Mesenchymal stem cell (in vitro differentiated cells and primary cell): ENCODE results near the gene HMG20A.

ENCODE experiments used
- DNase-seq: peaks from one replicate; pipeline ENCODE4 v3.0.0-alpha.2; 2013
- H2AFZ ChIP-seq: one replicate; pipeline ENCODE4 v1.6.1; 2013; ENCODE audit warnings: low read depth, mild to moderate bottlenecking, control low read depth, inconsistent platforms, low read length, moderate library complexity
- H2AK5ac ChIP-seq: 2 replicates; pipeline ENCODE4 v1.6.1; 2013; ENCODE audit warnings: low read length, moderate library complexity, mild to moderate bottlenecking, inconsistent platforms; ENCODE audit not compliant: severe bottlenecking
- H2BK120ac ChIP-seq: one replicate; pipeline ENCODE4 v1.6.1; 2013; ENCODE audit warnings: low read depth, mild to moderate bottlenecking, inconsistent platforms, low read length, moderate library complexity
- H2BK12ac ChIP-seq, 2 experiments: one replicate each; pipeline ENCODE4 v1.6.1; 2013; ENCODE audit warnings: inconsistent platforms in 2 of 2, low read length in 2 of 2, mild to moderate bottlenecking in 2 of 2, moderate library complexity in 2 of 2, control low read depth in 1 of 2
- H2BK15ac ChIP-seq: one replicate; pipeline ENCODE4 v1.6.1; 2013; ENCODE audit warnings: mild to moderate bottlenecking, low read depth, inconsistent platforms; ENCODE audit not compliant: poor library complexity, severe bottlenecking
- H2BK5ac ChIP-seq: 2 replicates; pipeline ENCODE4 v1.6.1; 2013; ENCODE audit warnings: low read depth, mild to moderate bottlenecking, low read length, control low read depth, inconsistent platforms; ENCODE audit not compliant: poor library complexity, severe bottlenecking
- H3K14ac ChIP-seq, 2 experiments: one replicate each; pipeline ENCODE4 v1.6.1; 2013; ENCODE audit warnings: inconsistent platforms in 2 of 2, low read length in 2 of 2, control low read depth in 1 of 2, mild to moderate bottlenecking in 1 of 2, moderate library complexity in 1 of 2
- H3K18ac ChIP-seq, 2 experiments: one replicate each; pipeline ENCODE4 v1.6.1; 2013; ENCODE audit warnings: inconsistent platforms in 2 of 2, low read length in 2 of 2, control low read depth in 1 of 2, low read depth in 1 of 2, mild to moderate bottlenecking in 1 of 2
- H3K23ac ChIP-seq, 2 experiments: one replicate each; pipeline ENCODE4 v1.6.1; 2013; ENCODE audit warnings: inconsistent platforms in 2 of 2, low read length in 2 of 2, mild to moderate bottlenecking in 2 of 2, moderate library complexity in 2 of 2, control low read depth in 1 of 2
- H3K27ac ChIP-seq: 2 replicates; pipeline ENCODE4 v1.5.1; 2013; ENCODE audit warnings: mild to moderate bottlenecking, moderate library complexity, low read length, control low read depth, inconsistent platforms; ENCODE audit not compliant: poor library complexity, severe bottlenecking
- H3K27me3 ChIP-seq, 2 experiments: 2 replicates each; pipeline versions ENCODE4 v1.6.1 to v1.7.0; 2013; ENCODE audit warnings: low read length in 2 of 2, mild to moderate bottlenecking in 2 of 2, moderate library complexity in 2 of 2, control low read depth in 1 of 2, inconsistent platforms in 1 of 2; ENCODE audit not compliant: control insufficient read depth in 1 of 2, insufficient read depth in 1 of 2
- H3K36me3 ChIP-seq, 2 experiments: 2 replicates each; pipeline versions ENCODE4 v1.6.1 to v1.7.0; 2013; ENCODE audit warnings: low read length in 2 of 2, control low read depth in 1 of 2, inconsistent platforms in 1 of 2, low read depth in 1 of 2, mild to moderate bottlenecking in 1 of 2; ENCODE audit not compliant: insufficient read depth in 2 of 2, control insufficient read depth in 1 of 2
- H3K4ac ChIP-seq, 2 experiments: one replicate each; pipeline ENCODE4 v1.6.1; 2013; ENCODE audit warnings: inconsistent platforms in 2 of 2, low read length in 2 of 2, mild to moderate bottlenecking in 2 of 2, moderate library complexity in 2 of 2, control low read depth in 1 of 2, low read depth in 1 of 2
- H3K4me1 ChIP-seq: 2 replicates; pipeline ENCODE4 v1.6.1; 2013; ENCODE audit warnings: low read depth, low read length, control low read depth; ENCODE audit not compliant: control insufficient read depth, insufficient read depth
- H3K4me2 ChIP-seq: 2 replicates; pipeline ENCODE4 v1.6.1; 2013; ENCODE audit warnings: low read length, mild to moderate bottlenecking, inconsistent platforms; ENCODE audit not compliant: poor library complexity, severe bottlenecking
- H3K4me3 ChIP-seq, 2 experiments: 2 replicates each; pipeline versions ENCODE4 v1.5.1 to v1.7.0; 2013; ENCODE audit warnings: low read length in 2 of 2, mild to moderate bottlenecking in 2 of 2, control low read depth in 1 of 2, low read depth in 1 of 2; ENCODE audit not compliant: insufficient read depth in 1 of 2
- H3K79me1 ChIP-seq: replicated peaks from 2 replicates; pipeline ENCODE4 v1.6.1; 2013; ENCODE audit warnings: mild to moderate bottlenecking, control low read depth, low read length, inconsistent platforms; ENCODE audit not compliant: poor library complexity, severe bottlenecking
- H3K9ac ChIP-seq: 2 replicates; pipeline ENCODE4 v1.7.0; 2013; ENCODE audit warnings: mild to moderate bottlenecking, low read length, moderate library complexity
- H3K9me3 ChIP-seq: 2 replicates; pipeline ENCODE4 v1.7.0; 2013; ENCODE audit warnings: mild to moderate bottlenecking, low read length; ENCODE audit not compliant: control insufficient read depth
- H4K8ac ChIP-seq: one replicate; pipeline ENCODE4 v1.6.1; 2013; ENCODE audit warnings: inconsistent platforms, mild to moderate bottlenecking, low read length, moderate library complexity
- H4K91ac ChIP-seq: one replicate; pipeline ENCODE4 v1.6.1; 2013; ENCODE audit warnings: mild to moderate bottlenecking, low read length, inconsistent platforms
- WGBS: methylation state at CpG from one replicate; pipeline ENCODE4 v1.1.7; 2013; ENCODE audit warnings: mixed read lengths; 5-methylcytosine and 5-hydroxymethylcytosine counted together

Gene HMG20A

DNA sequence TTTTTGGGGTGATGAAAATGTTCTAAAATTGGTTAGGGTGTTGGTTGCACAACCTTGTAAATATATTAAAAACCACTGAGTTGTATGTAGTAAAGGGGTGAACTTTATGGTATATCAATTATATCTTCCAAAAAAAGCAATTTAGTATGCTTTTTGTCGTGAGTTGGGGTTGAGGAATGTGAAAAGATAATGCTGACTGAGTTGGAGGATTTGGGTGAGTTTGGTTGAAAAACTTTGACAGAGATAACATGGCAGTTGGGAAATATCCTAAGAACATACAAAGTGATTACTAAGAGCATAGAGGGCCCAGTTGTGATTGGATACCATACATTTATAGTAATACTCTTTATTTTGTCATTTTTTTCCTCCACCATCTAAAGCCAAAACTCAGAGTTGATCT is 33.6 kb downstream of the HMG20A start:
- Histone ChIP-seq H2BK5ac (no peak overlapping the region), H4K8ac (no peak overlapping the region), H3K4me2 (no peak overlapping the region), H2AK5ac (no peak overlapping the region), H3K23ac (no peak overlapping the region), H4K91ac (no peak overlapping the region), H3K4me1 (peaks cover 3% of the 10 kb centered on the region), H3K27me3 (no peaks in the 10 kb centered on the region), H2BK120ac (no peak overlapping the region), H3K9me3 (no peaks in the 10 kb centered on the region), H3K4ac (no peak overlapping the region), H3K18ac (no peak overlapping the region), H2BK15ac (no peak overlapping the region), H3K27ac (no peak overlapping the region), H3K79me1 (peaks cover 6% of the 10 kb centered on the region), H3K4me3 (no peak overlapping the region), H2AFZ (no peak overlapping the region), H3K14ac (no peak overlapping the region), H2BK12ac (no peak overlapping the region), H3K36me3 (peaks cover 0 to 17% of the 10 kb centered on the region in 2 experiments), H3K9ac (no peak overlapping the region)
- 89% methylated on average over 1 of the region's 1 CpG for WGBS
- DNase-seq, result no peak

DNA sequence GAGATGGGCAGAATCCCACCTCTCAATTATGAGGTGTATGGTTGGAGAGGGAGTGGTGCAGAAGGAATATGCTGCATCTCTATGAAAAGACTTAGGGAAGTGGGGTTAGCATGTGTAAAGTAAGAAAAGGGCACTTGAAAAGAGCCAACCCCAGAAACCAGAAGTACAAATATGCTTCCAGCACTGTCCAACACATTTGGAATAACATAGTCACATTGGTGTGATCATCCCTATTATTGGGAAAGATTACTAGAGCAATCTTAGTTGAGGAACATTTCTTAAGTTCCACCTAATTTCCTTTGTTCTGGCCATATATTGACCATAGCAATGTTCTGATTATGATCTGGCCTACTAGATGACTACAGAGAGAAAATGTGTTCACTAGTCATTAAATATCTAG is 34.3 kb downstream of the HMG20A start:
- peaks cover 3% of the 10 kb centered on the region for H3K4me1 ChIP-seq
- no peak overlapping the region for H3K27ac ChIP-seq
- H2BK120ac ChIP-seq, result no peak overlapping the region
- peaks cover 0 to 21% of the 10 kb centered on the region in 2 experiments for H3K36me3 ChIP-seq
- DNase-seq, result peak; percentile 19
- no peak overlapping the region for H3K18ac ChIP-seq
- H3K23ac ChIP-seq, result peak overlapping the region in 1 of 2 experiments; percentile 72
- no peak overlapping the region for H2BK5ac ChIP-seq
- no peak overlapping the region for H4K8ac ChIP-seq
- H3K27me3 ChIP-seq, result no peaks in the 10 kb centered on the region
- H3K4me3 ChIP-seq, result no peak overlapping the region
- H2AK5ac ChIP-seq, result peak overlapping the region; percentile 22
- peak overlapping the region; percentile 83 for H3K9ac ChIP-seq
- H3K4me2 ChIP-seq, result no peak overlapping the region
- H2BK15ac ChIP-seq, result no peak overlapping the region
- no peak overlapping the region for H3K14ac ChIP-seq
- no peak overlapping the region for H2BK12ac ChIP-seq
- no peaks in the 10 kb centered on the region for H3K9me3 ChIP-seq
- H2AFZ ChIP-seq, result no peak overlapping the region
- H3K79me1 ChIP-seq, result peaks cover 9% of the 10 kb centered on the region
- H3K4ac ChIP-seq, result no peak overlapping the region
- no peak overlapping the region for H4K91ac ChIP-seq

DNA sequence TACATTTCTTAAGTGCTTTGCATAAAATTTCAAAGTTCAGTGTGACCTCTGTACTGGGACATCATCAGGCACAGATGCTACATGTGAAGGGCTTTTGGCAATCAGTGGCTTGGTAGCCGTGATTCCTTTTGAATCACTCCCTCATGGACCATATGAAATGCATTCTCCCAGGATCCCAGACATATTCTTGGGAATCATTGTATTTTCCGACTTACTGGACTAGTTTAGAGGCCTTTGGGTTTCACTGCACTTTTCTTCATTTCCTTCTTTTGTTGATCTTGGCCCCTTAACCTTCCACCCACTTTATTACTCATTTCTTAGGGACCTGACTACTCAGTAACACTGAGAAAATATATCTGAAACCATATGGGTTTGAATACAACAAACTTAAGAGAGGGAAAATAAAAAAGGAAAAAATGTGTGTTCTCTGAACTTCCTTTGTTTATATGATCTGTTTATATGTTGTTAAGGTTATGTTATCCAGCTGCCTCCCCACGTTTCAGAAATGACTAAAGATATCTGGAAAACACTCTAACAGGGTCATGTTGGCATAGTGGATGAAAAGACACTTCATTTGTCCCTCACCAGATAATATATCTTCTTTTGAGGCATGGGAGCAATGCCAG is 35.1 kb downstream of the HMG20A start:
- peaks cover 3 to 23% of the 10 kb centered on the region in 2 experiments for H3K36me3 ChIP-seq
- 3% methylated on average over 2 of the region's 3 CpGs for WGBS
- H3K4ac ChIP-seq, result peak overlapping the region in 1 of 2 experiments; percentile 53
- H4K8ac ChIP-seq, result no peak overlapping the region
- H3K23ac ChIP-seq, result no peak overlapping the region
- H3K18ac ChIP-seq, result no peak overlapping the region
- H3K9me3 ChIP-seq, result no peaks in the 10 kb centered on the region
- peaks cover 11% of the 10 kb centered on the region for H3K79me1 ChIP-seq
- peak overlapping the region; percentile 28 for H3K4me2 ChIP-seq
- no peak overlapping the region for H2AFZ ChIP-seq
- H2BK15ac ChIP-seq, result no peak overlapping the region
- H3K4me3 ChIP-seq, result peak overlapping the region in 1 of 2 experiments; percentile 36
- H3K14ac ChIP-seq, result no peak overlapping the region
- H3K4me1 ChIP-seq, result peaks cover 3% of the 10 kb centered on the region
- H2AK5ac ChIP-seq, result peak overlapping the region; percentile 86
- no peaks in the 10 kb centered on the region for H3K27me3 ChIP-seq
- H3K9ac ChIP-seq, result peak overlapping the region; percentile 83
- peak overlapping the region in 1 of 2 experiments; percentile 45 for H2BK12ac ChIP-seq
- no peak overlapping the region for H2BK5ac ChIP-seq
- H3K27ac ChIP-seq, result peak overlapping the region; percentile 93
- no peak overlapping the region for H4K91ac ChIP-seq
- no peak overlapping the region for H2BK120ac ChIP-seq
- DNase-seq, result peak; percentile 90

DNA sequence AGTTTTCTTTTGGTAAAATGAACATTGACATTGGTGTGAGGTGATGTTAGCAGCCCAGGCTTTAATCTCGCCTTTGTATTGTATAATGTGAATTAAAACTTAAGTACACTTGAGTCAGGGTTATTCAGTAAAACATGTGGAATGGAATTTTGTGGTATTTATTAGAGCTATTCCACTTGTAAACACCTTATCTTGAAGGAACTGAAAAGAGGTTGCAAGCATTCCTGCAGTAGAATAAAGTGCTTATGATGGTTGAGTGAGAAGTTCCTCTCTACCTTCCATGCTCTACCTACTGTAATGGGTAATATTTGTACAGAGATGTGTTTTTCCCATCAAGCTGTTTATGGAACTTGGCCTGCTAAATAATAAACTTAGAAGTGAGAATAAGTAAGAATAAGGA is 36.1 kb downstream of the HMG20A start:
- no peak overlapping the region for H3K4me3 ChIP-seq
- H3K9ac ChIP-seq, result peak overlapping the region; percentile 83
- peaks cover 3 to 30% of the 10 kb centered on the region in 2 experiments for H3K36me3 ChIP-seq
- H4K8ac ChIP-seq, result no peak overlapping the region
- peak overlapping the region; percentile 93 for H3K27ac ChIP-seq
- H2BK12ac ChIP-seq, result no peak overlapping the region
- H2BK120ac ChIP-seq, result no peak overlapping the region
- H3K18ac ChIP-seq, result no peak overlapping the region
- H3K4me1 ChIP-seq, result peaks cover 3% of the 10 kb centered on the region
- no peak overlapping the region for H3K4me2 ChIP-seq
- no peak overlapping the region for H2AFZ ChIP-seq
- no peak overlapping the region for H2AK5ac ChIP-seq
- H3K23ac ChIP-seq, result no peak overlapping the region
- no peak overlapping the region for H4K91ac ChIP-seq
- peak; percentile 20 for DNase-seq
- H3K14ac ChIP-seq, result no peak overlapping the region
- no peak overlapping the region for H2BK5ac ChIP-seq
- no peaks in the 10 kb centered on the region for H3K27me3 ChIP-seq
- no peak overlapping the region for H3K4ac ChIP-seq
- WGBS, result 95% methylated on average over 1 of the region's 1 CpG
- no peaks in the 10 kb centered on the region for H3K9me3 ChIP-seq
- H3K79me1 ChIP-seq, result peaks cover 14% of the 10 kb centered on the region
- no peak overlapping the region for H2BK15ac ChIP-seq
